K562 (cell line): ENCODE data around the gene CYTH4. TPM values are rescaled to one million over a fixed set of nuclear protein-coding genes. Genes with fewer than 3 reads are reported as not detected.

Source experiments
- ADNP ChIP-seq: fragments of 200-800 bp; sonication (Bioruptor generic); IDR thresholded peaks from 2 replicates; pipeline ENCODE4 v1.6.1; 2016; ENCODE audit warnings: missing genetic modification characterization, missing compliant biosample characterization
- BACH1 ChIP-seq: fragments of 200-800 bp; sonication (Bioruptor generic); IDR thresholded peaks from 2 replicates; pipeline ENCODE4 v1.6.1; 2016; ENCODE audit warnings: missing genetic modification characterization, missing compliant biosample characterization
- ID3 ChIP-seq, 2 experiments: fragments of 250-450 bp in 1 of 2; fragments of 450-650 bp in 1 of 2; sonication (Bioruptor Pico) in 1 of 2; IDR thresholded peaks; 2 replicates each; pipeline versions ENCODE4 v1.6.1 to v1.8.0; 2016 to 2021; ENCODE audit warnings: mild to moderate bottlenecking in 2 of 2, moderate library complexity in 2 of 2, missing compliant biosample characterization in 1 of 2, missing genetic modification characterization in 1 of 2
- L3MBTL2 ChIP-seq: fragments of 450-650 bp; IDR thresholded peaks from 2 replicates; pipeline ENCODE4 v1.6.1; 2016; ENCODE audit warnings: mild to moderate bottlenecking, moderate library complexity
- LEF1 ChIP-seq: fragments of 450-650 bp; IDR thresholded peaks from 2 replicates; pipeline ENCODE4 v1.6.1; 2016; ENCODE audit warnings: mild to moderate bottlenecking
- MAZ ChIP-seq, 2 experiments: fragments of 450-650 bp in 1 of 2; sonication (generic) in 1 of 2; formaldehyde crosslinking; IDR thresholded peaks in 1 of 2; conservative IDR thresholded peaks in 1 of 2; 2 replicates each; pipeline versions ENCODE4 v1.4.0 to v1.5.0; 2020; ENCODE audit warnings: mild to moderate bottlenecking in 1 of 2, missing genetic modification reagents in 1 of 2
- MIER1 ChIP-seq: fragments of 450-650 bp; IDR thresholded peaks from 2 replicates; pipeline ENCODE4 v1.6.1; 2016; ENCODE audit warnings: antibody characterized with exemption, mild to moderate bottlenecking, low read depth
- SAFB2 ChIP-seq: fragments of 200-400 bp; formaldehyde crosslinking; IDR thresholded peaks from 2 replicates; pipeline ENCODE4 v1.6.1; 2018; ENCODE audit warnings: borderline replicate concordance, low read length, low read depth, moderate library complexity; ENCODE audit not compliant: severe bottlenecking
- ZNF311 ChIP-seq: fragments of 250-450 bp; sonication (Bioruptor Pico); IDR thresholded peaks from 2 replicates; pipeline ENCODE4 v1.4.0; 2020; ENCODE audit warnings: mild to moderate bottlenecking, moderate library complexity
- ZNF589 ChIP-seq: fragments of 200-800 bp; sonication (Bioruptor generic); IDR thresholded peaks from 2 replicates; pipeline ENCODE4 v1.6.1; 2016; ENCODE audit warnings: low read depth, missing genetic modification characterization, missing compliant biosample characterization
- ZNF592 ChIP-seq: fragments of 450-650 bp; IDR thresholded peaks from 2 replicates; pipeline ENCODE4 v1.6.1; 2017; ENCODE audit warnings: antibody characterized with exemption, mild to moderate bottlenecking
- ZNF785 ChIP-seq: fragments of 250-450 bp; sonication (Bioruptor Pico); IDR thresholded peaks from 2 replicates; pipeline ENCODE4 v1.4.0; 2020; ENCODE audit warnings: mild to moderate bottlenecking
- polyA plus RNA-seq, 8 experiments: library from polyadenylated mRNA; depleted of rRNA in 4 of 8; stranded (reverse) in 5 of 8; unstranded in 3 of 8; fragments of >200 nt; fragmentation: Nextera tagmentation in 2 of 8; fragmentation: Illumina TruSeq in 1 of 8; extraction: Ambion mirVana in 2 of 8; extraction: Trizol in 1 of 8; gene quantifications; 2 replicates each; pipeline versions ENCODE4 v1.2.1 to v1.2.3, GENCODE V29; 2011 to 2014; ENCODE audit warnings: inconsistent platforms in 1 of 8, missing spikeins in 1 of 8
- total RNA-seq, 7 experiments: library from RNA; depleted of rRNA in 6 of 7; stranded (reverse); fragments of >200 nt in 6 of 7; fragmentation: Illumina TruSeq in 2 of 7; extraction: Trizol in 2 of 7; gene quantifications; 2 replicates each; pipeline versions ENCODE4 v1.2.1 to v1.2.3, GENCODE V29; 2011 to 2021; ENCODE audit warnings: low replicate concordance in 1 of 7
- TF ChIP-seq, protein P1 (sequence below), 2 experiments: fragments of 450-650 bp; IDR thresholded peaks; 2 replicates each; pipeline ENCODE4 v1.6.1; 2016
- TF ChIP-seq, protein P2 (sequence below): IDR thresholded peaks from 3 replicates; pipeline ENCODE4 v1.6.1; 2011; ENCODE audit warnings: borderline replicate concordance, mild to moderate bottlenecking, moderate library complexity; ENCODE audit not compliant: insufficient read length; ENCODE audit errors: extremely low read depth
- TF ChIP-seq, protein P3 (sequence below): sonication (generic); formaldehyde crosslinking; IDR thresholded peaks from 2 replicates; pipeline ENCODE4 v1.8.1; 2023; ENCODE audit warnings: mild to moderate bottlenecking, missing genetic modification reagents

CYTH4 gene
- total and polyA plus RNA-seq, 9 of the 15 experiments (the other 6 are each of a cell fraction or from before 2014, with no cell fraction given), result 0.03 to 2.0 (median 0.61) TPM; not detected in 1

- TF ChIP-seq, protein P1, sequence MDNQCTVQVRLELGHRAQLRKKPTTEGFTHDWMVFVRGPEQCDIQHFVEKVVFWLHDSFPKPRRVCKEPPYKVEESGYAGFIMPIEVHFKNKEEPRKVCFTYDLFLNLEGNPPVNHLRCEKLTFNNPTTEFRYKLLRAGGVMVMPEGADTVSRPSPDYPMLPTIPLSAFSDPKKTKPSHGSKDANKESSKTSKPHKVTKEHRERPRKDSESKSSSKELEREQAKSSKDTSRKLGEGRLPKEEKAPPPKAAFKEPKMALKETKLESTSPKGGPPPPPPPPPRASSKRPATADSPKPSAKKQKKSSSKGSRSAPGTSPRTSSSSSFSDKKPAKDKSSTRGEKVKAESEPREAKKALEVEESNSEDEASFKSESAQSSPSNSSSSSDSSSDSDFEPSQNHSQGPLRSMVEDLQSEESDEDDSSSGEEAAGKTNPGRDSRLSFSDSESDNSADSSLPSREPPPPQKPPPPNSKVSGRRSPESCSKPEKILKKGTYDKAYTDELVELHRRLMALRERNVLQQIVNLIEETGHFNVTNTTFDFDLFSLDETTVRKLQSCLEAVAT (IDR thresholded peaks at IDR 0.05), result no peak
- TF ChIP-seq ZNF785 (CRISPR knock-in tag) (no peak), ZNF589 (CRISPR knock-in tag) (0 out of 2 replicates have a peak, but pooled peaks have one; percentile 30), ZNF311 (CRISPR knock-in tag) (no peak), ADNP (tag) (peak; percentile 17; the same call in 1 of the 2 replicates), L3MBTL2 (peak; percentile 34), ZNF592 (0 out of 2 replicates have a peak, but pooled peaks have one; percentile 21), MIER1 (no peak), BACH1 (tag) (peak; percentile 62; the same call in 1 of the 2 replicates), LEF1 (0 out of 2 replicates have a peak, but pooled peaks have one; percentile 18), MAZ (CRISPR knock-in tag; conservative IDR thresholded peaks at IDR 0.05 in 1 of 2, IDR thresholded peaks at IDR 0.05 in 1 of 2) (peak in 1 of 2 experiments; percentile 39; a peak in 1 of 4 replicates), ID3 (CRISPR knock-in tag; IDR thresholded peaks at IDR 0.05) (no peak), ID3 (tag; IDR thresholded peaks at IDR 0.05) (no peak), SAFB2 (no peak)
- TF ChIP-seq, protein P2, sequence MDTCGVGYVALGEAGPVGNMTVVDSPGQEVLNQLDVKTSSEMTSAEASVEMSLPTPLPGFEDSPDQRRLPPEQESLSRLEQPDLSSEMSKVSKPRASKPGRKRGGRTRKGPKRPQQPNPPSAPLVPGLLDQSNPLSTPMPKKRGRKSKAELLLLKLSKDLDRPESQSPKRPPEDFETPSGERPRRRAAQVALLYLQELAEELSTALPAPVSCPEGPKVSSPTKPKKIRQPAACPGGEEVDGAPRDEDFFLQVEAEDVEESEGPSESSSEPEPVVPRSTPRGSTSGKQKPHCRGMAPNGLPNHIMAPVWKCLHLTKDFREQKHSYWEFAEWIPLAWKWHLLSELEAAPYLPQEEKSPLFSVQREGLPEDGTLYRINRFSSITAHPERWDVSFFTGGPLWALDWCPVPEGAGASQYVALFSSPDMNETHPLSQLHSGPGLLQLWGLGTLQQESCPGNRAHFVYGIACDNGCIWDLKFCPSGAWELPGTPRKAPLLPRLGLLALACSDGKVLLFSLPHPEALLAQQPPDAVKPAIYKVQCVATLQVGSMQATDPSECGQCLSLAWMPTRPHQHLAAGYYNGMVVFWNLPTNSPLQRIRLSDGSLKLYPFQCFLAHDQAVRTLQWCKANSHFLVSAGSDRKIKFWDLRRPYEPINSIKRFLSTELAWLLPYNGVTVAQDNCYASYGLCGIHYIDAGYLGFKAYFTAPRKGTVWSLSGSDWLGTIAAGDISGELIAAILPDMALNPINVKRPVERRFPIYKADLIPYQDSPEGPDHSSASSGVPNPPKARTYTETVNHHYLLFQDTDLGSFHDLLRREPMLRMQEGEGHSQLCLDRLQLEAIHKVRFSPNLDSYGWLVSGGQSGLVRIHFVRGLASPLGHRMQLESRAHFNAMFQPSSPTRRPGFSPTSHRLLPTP, result no peak
- TF ChIP-seq, protein P3, sequence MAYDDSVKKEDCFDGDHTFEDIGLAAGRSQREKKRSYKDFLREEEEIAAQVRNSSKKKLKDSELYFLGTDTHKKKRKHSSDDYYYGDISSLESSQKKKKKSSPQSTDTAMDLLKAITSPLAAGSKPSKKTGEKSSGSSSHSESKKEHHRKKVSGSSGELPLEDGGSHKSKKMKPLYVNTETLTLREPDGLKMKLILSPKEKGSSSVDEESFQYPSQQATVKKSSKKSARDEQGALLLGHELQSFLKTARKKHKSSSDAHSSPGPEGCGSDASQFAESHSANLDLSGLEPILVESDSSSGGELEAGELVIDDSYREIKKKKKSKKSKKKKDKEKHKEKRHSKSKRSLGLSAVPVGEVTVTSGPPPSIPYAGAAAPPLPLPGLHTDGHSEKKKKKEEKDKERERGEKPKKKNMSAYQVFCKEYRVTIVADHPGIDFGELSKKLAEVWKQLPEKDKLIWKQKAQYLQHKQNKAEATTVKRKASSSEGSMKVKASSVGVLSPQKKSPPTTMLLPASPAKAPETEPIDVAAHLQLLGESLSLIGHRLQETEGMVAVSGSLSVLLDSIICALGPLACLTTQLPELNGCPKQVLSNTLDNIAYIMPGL (CRISPR knock-in tag), result no peak
Observed at GRCh38 chr22:37273126-37273845, 9.0 kb upstream of the CYTH4 start (continued).
